K562 (cell line): ENCODE data around the gene ECE2. TPM values are rescaled to one million over a fixed set of nuclear protein-coding genes. Genes with fewer than 3 reads are reported as not detected.

ENCODE experiments used
- NBN ChIP-seq: fragments of 450-650 bp; IDR thresholded peaks from 2 replicates; pipeline ENCODE4 v1.6.1; 2016; ENCODE audit warnings: low read depth, mild to moderate bottlenecking
- SNRNP70 ChIP-seq: fragments of 200-400 bp; formaldehyde crosslinking; optimal IDR thresholded peaks from 2 replicates; pipeline ENCODE3; 2017; ENCODE audit warnings: low read depth, low read length
- XRCC4 ChIP-seq: IDR thresholded peaks from one replicate; pipeline ENCODE4 v1.6.1; 2011; ENCODE audit not compliant: insufficient read depth, insufficient read length; ENCODE audit errors: extremely low read depth
- XRCC5 ChIP-seq: fragments of 200-400 bp; formaldehyde crosslinking; IDR thresholded peaks from 2 replicates; pipeline ENCODE4 v1.6.1; 2017; ENCODE audit warnings: low read depth, mild to moderate bottlenecking, low read length
- ZNF134 ChIP-seq: fragments of 250-450 bp; sonication (Bioruptor Pico); conservative IDR thresholded peaks from 2 replicates; pipeline ENCODE4 v1.4.0; 2020
- ZNF175 ChIP-seq: fragments of 200-800 bp; sonication (Bioruptor generic); IDR thresholded peaks from 2 replicates; pipeline ENCODE4 v1.6.1; 2016; ENCODE audit warnings: low read depth, mild to moderate bottlenecking, missing genetic modification characterization, missing compliant biosample characterization
- ZNF785 ChIP-seq: fragments of 250-450 bp; sonication (Bioruptor Pico); IDR thresholded peaks from 2 replicates; pipeline ENCODE4 v1.4.0; 2020; ENCODE audit warnings: mild to moderate bottlenecking
- polyA plus RNA-seq, 8 experiments: library from polyadenylated mRNA; depleted of rRNA in 4 of 8; stranded (reverse) in 5 of 8; unstranded in 3 of 8; fragments of >200 nt; fragmentation: Nextera tagmentation in 2 of 8; fragmentation: Illumina TruSeq in 1 of 8; extraction: Ambion mirVana in 2 of 8; extraction: Trizol in 1 of 8; gene quantifications; 2 replicates each; pipeline versions ENCODE4 v1.2.1 to v1.2.3, GENCODE V29; 2011 to 2014; ENCODE audit warnings: inconsistent platforms in 1 of 8, missing spikeins in 1 of 8
- total RNA-seq, 7 experiments: library from RNA; depleted of rRNA in 6 of 7; stranded (reverse); fragments of >200 nt in 6 of 7; fragmentation: Illumina TruSeq in 2 of 7; extraction: Trizol in 2 of 7; gene quantifications; 2 replicates each; pipeline versions ENCODE4 v1.2.1 to v1.2.3, GENCODE V29; 2011 to 2021; ENCODE audit warnings: low replicate concordance in 1 of 7
- TF ChIP-seq, protein P1 (sequence below), 2 experiments: fragments of 450-650 bp; formaldehyde crosslinking in 1 of 2; IDR thresholded peaks; 2 replicates each; pipeline versions ENCODE4 v1.4.0 to v1.6.1; 2014 to 2020; ENCODE audit warnings: mild to moderate bottlenecking in 2 of 2, borderline replicate concordance in 1 of 2, low read depth in 1 of 2
- TF ChIP-seq, protein P2 (sequence below): sonication (generic); formaldehyde crosslinking; IDR thresholded peaks from 2 replicates; pipeline ENCODE4 v1.8.0; 2022; ENCODE audit warnings: mild to moderate bottlenecking, missing genetic modification reagents
- TF ChIP-seq, protein P3 (sequence below): sonication (generic); formaldehyde crosslinking; IDR thresholded peaks from 2 replicates; pipeline ENCODE4 v1.8.0; 2022; ENCODE audit warnings: mild to moderate bottlenecking, low read depth, missing genetic modification reagents
- TF ChIP-seq, protein P4 (sequence below): fragments of 250-450 bp; sonication (Bioruptor Pico); IDR thresholded peaks from 2 replicates; pipeline ENCODE4 v1.5.0; 2021
- TF ChIP-seq, protein P5 (sequence below): fragments of 250-450 bp; sonication (Bioruptor Pico); IDR thresholded peaks from 2 replicates; pipeline ENCODE4 v1.5.0; 2022; ENCODE audit warnings: mild to moderate bottlenecking

Gene ECE2
- total and polyA plus RNA-seq, 9 of the 15 experiments (the other 6 are each of a cell fraction or from before 2014, with no cell fraction given): not detected

DNA sequence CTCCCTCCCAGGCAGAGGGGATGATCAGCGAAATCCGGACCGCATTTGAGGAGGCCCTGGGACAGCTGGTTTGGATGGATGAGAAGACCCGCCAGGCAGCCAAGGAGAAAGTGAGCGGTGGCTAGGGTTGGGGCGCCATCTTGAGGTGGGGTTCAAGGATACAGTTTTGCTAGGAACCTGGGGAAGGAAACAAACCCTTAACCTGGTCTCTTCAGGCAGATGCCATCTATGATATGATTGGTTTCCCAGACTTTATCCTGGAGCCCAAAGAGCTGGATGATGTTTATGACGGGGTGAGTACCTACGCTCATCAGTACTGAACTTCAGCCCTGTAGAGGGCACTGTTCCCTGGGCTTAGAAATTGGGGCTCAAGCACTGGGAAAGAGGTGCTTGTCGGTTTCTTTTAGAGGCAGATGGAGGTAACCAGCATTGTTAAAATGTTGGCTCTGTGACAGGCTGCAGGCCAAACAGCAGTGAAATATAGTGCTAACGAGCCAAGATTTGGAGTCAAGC, 13.7 kb downstream of the ECE2 start (continued):
- TF ChIP-seq, protein P1, sequence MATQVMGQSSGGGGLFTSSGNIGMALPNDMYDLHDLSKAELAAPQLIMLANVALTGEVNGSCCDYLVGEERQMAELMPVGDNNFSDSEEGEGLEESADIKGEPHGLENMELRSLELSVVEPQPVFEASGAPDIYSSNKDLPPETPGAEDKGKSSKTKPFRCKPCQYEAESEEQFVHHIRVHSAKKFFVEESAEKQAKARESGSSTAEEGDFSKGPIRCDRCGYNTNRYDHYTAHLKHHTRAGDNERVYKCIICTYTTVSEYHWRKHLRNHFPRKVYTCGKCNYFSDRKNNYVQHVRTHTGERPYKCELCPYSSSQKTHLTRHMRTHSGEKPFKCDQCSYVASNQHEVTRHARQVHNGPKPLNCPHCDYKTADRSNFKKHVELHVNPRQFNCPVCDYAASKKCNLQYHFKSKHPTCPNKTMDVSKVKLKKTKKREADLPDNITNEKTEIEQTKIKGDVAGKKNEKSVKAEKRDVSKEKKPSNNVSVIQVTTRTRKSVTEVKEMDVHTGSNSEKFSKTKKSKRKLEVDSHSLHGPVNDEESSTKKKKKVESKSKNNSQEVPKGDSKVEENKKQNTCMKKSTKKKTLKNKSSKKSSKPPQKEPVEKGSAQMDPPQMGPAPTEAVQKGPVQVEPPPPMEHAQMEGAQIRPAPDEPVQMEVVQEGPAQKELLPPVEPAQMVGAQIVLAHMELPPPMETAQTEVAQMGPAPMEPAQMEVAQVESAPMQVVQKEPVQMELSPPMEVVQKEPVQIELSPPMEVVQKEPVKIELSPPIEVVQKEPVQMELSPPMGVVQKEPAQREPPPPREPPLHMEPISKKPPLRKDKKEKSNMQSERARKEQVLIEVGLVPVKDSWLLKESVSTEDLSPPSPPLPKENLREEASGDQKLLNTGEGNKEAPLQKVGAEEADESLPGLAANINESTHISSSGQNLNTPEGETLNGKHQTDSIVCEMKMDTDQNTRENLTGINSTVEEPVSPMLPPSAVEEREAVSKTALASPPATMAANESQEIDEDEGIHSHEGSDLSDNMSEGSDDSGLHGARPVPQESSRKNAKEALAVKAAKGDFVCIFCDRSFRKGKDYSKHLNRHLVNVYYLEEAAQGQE (IDR thresholded peaks at IDR 0.05; ENCODE audit: borderline replicate concordance): peak; percentile 64; the same call in 1 of the 2 replicates
- TF ChIP-seq, protein P1 (CRISPR knock-in tag; IDR thresholded peaks at IDR 0.05; ENCODE audit: low read depth): no peak
- TF ChIP-seq XRCC4 (no peak), SNRNP70 (no peak), NBN (no peak), XRCC5 (0 out of 2 replicates have a peak, but pooled peaks have one; percentile 54), ZNF134 (CRISPR knock-in tag) (no peak), ZNF175 (no peak), ZNF785 (CRISPR knock-in tag) (no peak)
- TF ChIP-seq, protein P2, sequence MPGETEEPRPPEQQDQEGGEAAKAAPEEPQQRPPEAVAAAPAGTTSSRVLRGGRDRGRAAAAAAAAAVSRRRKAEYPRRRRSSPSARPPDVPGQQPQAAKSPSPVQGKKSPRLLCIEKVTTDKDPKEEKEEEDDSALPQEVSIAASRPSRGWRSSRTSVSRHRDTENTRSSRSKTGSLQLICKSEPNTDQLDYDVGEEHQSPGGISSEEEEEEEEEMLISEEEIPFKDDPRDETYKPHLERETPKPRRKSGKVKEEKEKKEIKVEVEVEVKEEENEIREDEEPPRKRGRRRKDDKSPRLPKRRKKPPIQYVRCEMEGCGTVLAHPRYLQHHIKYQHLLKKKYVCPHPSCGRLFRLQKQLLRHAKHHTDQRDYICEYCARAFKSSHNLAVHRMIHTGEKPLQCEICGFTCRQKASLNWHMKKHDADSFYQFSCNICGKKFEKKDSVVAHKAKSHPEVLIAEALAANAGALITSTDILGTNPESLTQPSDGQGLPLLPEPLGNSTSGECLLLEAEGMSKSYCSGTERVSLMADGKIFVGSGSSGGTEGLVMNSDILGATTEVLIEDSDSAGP (CRISPR knock-in tag): no peak
- TF ChIP-seq, protein P3, sequence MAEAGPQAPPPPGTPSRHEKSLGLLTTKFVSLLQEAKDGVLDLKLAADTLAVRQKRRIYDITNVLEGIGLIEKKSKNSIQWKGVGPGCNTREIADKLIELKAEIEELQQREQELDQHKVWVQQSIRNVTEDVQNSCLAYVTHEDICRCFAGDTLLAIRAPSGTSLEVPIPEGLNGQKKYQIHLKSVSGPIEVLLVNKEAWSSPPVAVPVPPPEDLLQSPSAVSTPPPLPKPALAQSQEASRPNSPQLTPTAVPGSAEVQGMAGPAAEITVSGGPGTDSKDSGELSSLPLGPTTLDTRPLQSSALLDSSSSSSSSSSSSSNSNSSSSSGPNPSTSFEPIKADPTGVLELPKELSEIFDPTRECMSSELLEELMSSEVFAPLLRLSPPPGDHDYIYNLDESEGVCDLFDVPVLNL: no peak
- TF ChIP-seq, protein P4, sequence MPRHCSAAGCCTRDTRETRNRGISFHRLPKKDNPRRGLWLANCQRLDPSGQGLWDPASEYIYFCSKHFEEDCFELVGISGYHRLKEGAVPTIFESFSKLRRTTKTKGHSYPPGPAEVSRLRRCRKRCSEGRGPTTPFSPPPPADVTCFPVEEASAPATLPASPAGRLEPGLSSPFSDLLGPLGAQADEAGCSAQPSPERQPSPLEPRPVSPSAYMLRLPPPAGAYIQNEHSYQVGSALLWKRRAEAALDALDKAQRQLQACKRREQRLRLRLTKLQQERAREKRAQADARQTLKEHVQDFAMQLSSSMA (CRISPR knock-in tag): no peak
- TF ChIP-seq, protein P5, sequence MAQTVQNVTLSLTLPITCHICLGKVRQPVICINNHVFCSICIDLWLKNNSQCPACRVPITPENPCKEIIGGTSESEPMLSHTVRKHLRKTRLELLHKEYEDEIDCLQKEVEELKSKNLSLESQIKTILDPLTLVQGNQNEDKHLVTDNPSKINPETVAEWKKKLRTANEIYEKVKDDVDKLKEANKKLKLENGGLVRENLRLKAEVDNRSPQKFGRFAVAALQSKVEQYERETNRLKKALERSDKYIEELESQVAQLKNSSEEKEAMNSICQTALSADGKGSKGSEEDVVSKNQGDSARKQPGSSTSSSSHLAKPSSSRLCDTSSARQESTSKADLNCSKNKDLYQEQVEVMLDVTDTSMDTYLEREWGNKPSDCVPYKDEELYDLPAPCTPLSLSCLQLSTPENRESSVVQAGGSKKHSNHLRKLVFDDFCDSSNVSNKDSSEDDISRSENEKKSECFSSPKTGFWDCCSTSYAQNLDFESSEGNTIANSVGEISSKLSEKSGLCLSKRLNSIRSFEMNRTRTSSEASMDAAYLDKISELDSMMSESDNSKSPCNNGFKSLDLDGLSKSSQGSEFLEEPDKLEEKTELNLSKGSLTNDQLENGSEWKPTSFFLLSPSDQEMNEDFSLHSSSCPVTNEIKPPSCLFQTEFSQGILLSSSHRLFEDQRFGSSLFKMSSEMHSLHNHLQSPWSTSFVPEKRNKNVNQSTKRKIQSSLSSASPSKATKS (CRISPR knock-in tag): no peak
